Osteoblast (primary cell): ENCODE results near the gene SULT1A1. TPM values are rescaled to one million over a fixed set of nuclear protein-coding genes. Genes with fewer than 3 reads are reported as not detected.
"Not testable (repeated sequence)": the region's sequence is repeated elsewhere in the genome, so short reads cannot be mapped to it uniquely, and the experiment has no call there.

Source experiments
- DNase-seq: peaks from one replicate; pipeline ENCODE4 v3.0.0; 2011; ENCODE audit warnings: low spot score, mixed read lengths; ENCODE audit not compliant: insufficient read length; ENCODE audit errors: missing footprints
- H2AFZ ChIP-seq: 2 replicates; pipeline ENCODE4 v1.6.0; 2011; ENCODE audit warnings: mild to moderate bottlenecking, low read length
- H3K27ac ChIP-seq: 2 replicates; pipeline ENCODE4 v1.5.1; 2011; ENCODE audit warnings: mild to moderate bottlenecking, low read depth, low read length, moderate library complexity
- H3K27me3 ChIP-seq: 2 replicates; pipeline ENCODE4 v1.6.0; 2012; ENCODE audit warnings: mild to moderate bottlenecking, control low read depth, inconsistent platforms, low read length, moderate library complexity; ENCODE audit not compliant: insufficient read depth
- H3K36me3 ChIP-seq: 2 replicates; pipeline ENCODE4 v1.5.1; 2011; ENCODE audit warnings: mild to moderate bottlenecking, low read length, control low read depth, moderate library complexity; ENCODE audit not compliant: insufficient read depth
- H3K4me1 ChIP-seq: 2 replicates; pipeline ENCODE4 v1.5.1; 2011; ENCODE audit warnings: mild to moderate bottlenecking, low read length, control low read depth, moderate library complexity; ENCODE audit not compliant: insufficient read depth
- H3K4me2 ChIP-seq: 2 replicates; pipeline ENCODE4 v1.6.0; 2011; ENCODE audit warnings: mild to moderate bottlenecking, low read length; ENCODE audit not compliant: insufficient read depth
- H3K4me3 ChIP-seq: fragments of 200-600 bp; sonication (generic); 3 replicates; pipeline ENCODE4 v1.5.1; 2012; ENCODE audit warnings: mild to moderate bottlenecking, low read length, inconsistent platforms; ENCODE audit not compliant: insufficient read depth
- H3K79me2 ChIP-seq: 2 replicates; pipeline ENCODE4 v1.6.0; 2012; ENCODE audit warnings: mild to moderate bottlenecking, low read length, control low read depth, inconsistent platforms; ENCODE audit not compliant: insufficient read depth
- H3K9me3 ChIP-seq: 2 replicates; pipeline ENCODE4 v1.5.1; 2011; ENCODE audit warnings: low read depth, low read length, control low read depth
- H4K20me1 ChIP-seq: 2 replicates; pipeline ENCODE4 v1.6.0; 2012; ENCODE audit warnings: mild to moderate bottlenecking, low read length, control low read depth; ENCODE audit not compliant: insufficient read depth
- total RNA-seq: library from RNA; depleted of rRNA; stranded (reverse); fragments of >200 nt; gene quantifications from 2 replicates; pipeline ENCODE4 v1.2.3, GENCODE V29; 2012
- TF ChIP-seq, protein P1 (sequence below): IDR thresholded peaks from 2 replicates; pipeline ENCODE4 v1.5.1; 2011; ENCODE audit warnings: mild to moderate bottlenecking, low read depth, low read length, moderate library complexity; ENCODE audit errors: extremely low read depth

Gene SULT1A1
- total RNA-seq, result 1.8 and 2.9 TPM in 2 replicates

- Histone ChIP-seq H3K9me3 (no peaks in the 10 kb centered on the region), H3K4me2 (no peak within 1 kb of the TSS), H2AFZ (no peak within 1 kb of the TSS)
Measured at GRCh38 chr16:28609631-28610594, at the start of gene SULT1A1. Gene SULT1A1 (minus strand): TSS chr16:28610044. CDS start chr16:28608855, 1,189 bp downstream.

GRCh38 chr16:28639959-28640358 lies 30.1 kb upstream of the SULT1A1 start:
- H3K27ac ChIP-seq, H3K4me3 ChIP-seq, H3K4me2 ChIP-seq, H3K27me3 ChIP-seq, H3K9me3 ChIP-seq, H3K4me1 ChIP-seq, H2AFZ ChIP-seq, DNase-seq, H4K20me1 ChIP-seq, H3K79me2 ChIP-seq, H3K36me3 ChIP-seq: not testable (repeated sequence)

More at GRCh38 chr16:28609631-28610594, at the start of gene SULT1A1:
- Histone ChIP-seq H3K27me3 (no peaks in the 10 kb centered on the region), H3K79me2 (no peaks in the 10 kb centered on the region), H3K27ac (no peak within 1 kb of the TSS), H3K4me3 (no peak within 1 kb of the TSS), H3K4me1 (no peaks in the 10 kb centered on the region), H3K36me3 (no peaks in the 10 kb centered on the region), H4K20me1 (no peaks in the 10 kb centered on the region)
- TF ChIP-seq, protein P1, sequence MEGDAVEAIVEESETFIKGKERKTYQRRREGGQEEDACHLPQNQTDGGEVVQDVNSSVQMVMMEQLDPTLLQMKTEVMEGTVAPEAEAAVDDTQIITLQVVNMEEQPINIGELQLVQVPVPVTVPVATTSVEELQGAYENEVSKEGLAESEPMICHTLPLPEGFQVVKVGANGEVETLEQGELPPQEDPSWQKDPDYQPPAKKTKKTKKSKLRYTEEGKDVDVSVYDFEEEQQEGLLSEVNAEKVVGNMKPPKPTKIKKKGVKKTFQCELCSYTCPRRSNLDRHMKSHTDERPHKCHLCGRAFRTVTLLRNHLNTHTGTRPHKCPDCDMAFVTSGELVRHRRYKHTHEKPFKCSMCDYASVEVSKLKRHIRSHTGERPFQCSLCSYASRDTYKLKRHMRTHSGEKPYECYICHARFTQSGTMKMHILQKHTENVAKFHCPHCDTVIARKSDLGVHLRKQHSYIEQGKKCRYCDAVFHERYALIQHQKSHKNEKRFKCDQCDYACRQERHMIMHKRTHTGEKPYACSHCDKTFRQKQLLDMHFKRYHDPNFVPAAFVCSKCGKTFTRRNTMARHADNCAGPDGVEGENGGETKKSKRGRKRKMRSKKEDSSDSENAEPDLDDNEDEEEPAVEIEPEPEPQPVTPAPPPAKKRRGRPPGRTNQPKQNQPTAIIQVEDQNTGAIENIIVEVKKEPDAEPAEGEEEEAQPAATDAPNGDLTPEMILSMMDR, result no peak
- peak; percentile 84 for DNase-seq

DNA sequence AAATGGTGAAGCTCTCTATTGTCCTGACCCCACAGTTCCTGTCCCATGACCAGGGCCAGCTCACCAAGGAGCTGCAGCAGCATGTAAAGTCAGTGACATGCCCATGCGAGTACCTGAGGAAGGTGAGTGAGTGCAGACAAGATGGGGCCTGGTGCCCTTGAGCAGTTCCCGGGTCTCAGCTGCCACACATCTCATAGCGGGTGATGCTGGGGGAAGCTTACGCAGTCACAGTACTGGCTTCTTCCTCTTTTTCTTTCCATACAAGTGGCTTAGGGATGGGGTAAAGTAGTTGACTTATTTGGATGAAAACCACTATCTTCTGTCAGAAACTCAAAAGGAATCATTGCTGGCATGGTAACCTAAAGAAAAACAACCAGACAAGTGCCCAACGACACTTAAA lies 28.5 kb upstream of the SULT1A1 start:
- not testable (repeated sequence) for H3K4me2 ChIP-seq, H3K36me3 ChIP-seq, H3K4me3 ChIP-seq, H3K9me3 ChIP-seq, H2AFZ ChIP-seq, H3K27ac ChIP-seq, H4K20me1 ChIP-seq, H3K27me3 ChIP-seq, H3K4me1 ChIP-seq, H3K79me2 ChIP-seq, DNase-seq

DNA sequence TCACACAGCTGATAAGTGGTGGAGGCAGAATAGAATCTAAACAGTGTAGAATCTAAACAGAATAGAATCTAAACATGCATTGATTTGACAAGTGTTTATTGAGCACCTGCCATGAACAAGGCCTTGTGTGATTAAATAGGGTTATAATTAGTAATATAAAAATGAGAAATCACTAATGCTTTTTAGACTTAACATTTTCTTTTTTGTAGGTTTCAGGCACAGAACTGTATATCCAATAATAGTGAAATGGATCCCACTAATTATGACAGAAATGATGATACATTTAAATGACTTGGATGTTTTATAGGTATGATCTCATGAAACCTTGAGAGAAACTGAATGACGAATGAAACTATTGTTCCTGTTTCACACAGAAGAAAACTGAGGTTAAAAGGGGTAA lies 27.9 kb upstream of the SULT1A1 start, which contains the start of gene NPIPB8:
TSS of gene NPIPB8 (plus strand) at position 301 of the 400 bp plus-strand sequence. CDS start 296 bp downstream, outside the sequence.
- H3K79me2 ChIP-seq, H3K4me2 ChIP-seq, H3K27me3 ChIP-seq, H3K27ac ChIP-seq, DNase-seq, H2AFZ ChIP-seq, H3K9me3 ChIP-seq, H4K20me1 ChIP-seq, H3K36me3 ChIP-seq, H3K4me3 ChIP-seq, H3K4me1 ChIP-seq: not testable (repeated sequence)

- H3K4me3 ChIP-seq, H4K20me1 ChIP-seq, H3K9me3 ChIP-seq, H3K79me2 ChIP-seq, H2AFZ ChIP-seq, H3K27me3 ChIP-seq, H3K36me3 ChIP-seq, H3K4me1 ChIP-seq, DNase-seq: not testable (repeated sequence)
- Histone ChIP-seq H3K27ac (peak overlapping the region; percentile 41), H3K4me2 (peak overlapping the region; percentile 48)
Measured at GRCh38 chr16:28636093-28636823, 26.4 kb upstream of the SULT1A1 start.

GRCh38 chr16:28630905-28631304 lies 21.1 kb upstream of the SULT1A1 start:
- H3K9me3 ChIP-seq, H3K4me3 ChIP-seq, H3K4me2 ChIP-seq, H3K4me1 ChIP-seq, H4K20me1 ChIP-seq, H3K36me3 ChIP-seq, DNase-seq, H3K27ac ChIP-seq, H2AFZ ChIP-seq, H3K27me3 ChIP-seq, H3K79me2 ChIP-seq: not testable (repeated sequence)
